GM18861 (cell line): ENCODE results near the gene EDRF1.
A peak's percentile ranks its signal among the peaks of the same experiment; 100 is the strongest.

Experiments used
- ATAC-seq: cut with Tn5 transposase; IDR thresholded peaks from one replicate; pipeline ENCODE4 v1.9.1; 2021; ENCODE audit not compliant: unreplicated experiment

The EDRF1 gene

GRCh38 chr10:125783957-125784356 lies 64.4 kb downstream of the EDRF1 start:
- ATAC-seq, result peak; percentile 71

- no peak for ATAC-seq
Measured at GRCh38 chr10:125785791-125786190, 66.3 kb downstream of the EDRF1 start.

- ATAC-seq, result no peak
Measured at GRCh38 chr10:125788156-125789034, 68.9 kb downstream of the EDRF1 start.

- ATAC-seq, result no peak
Measured at GRCh38 chr10:125792342-125793300, 73.1 kb downstream of the EDRF1 start.

- ATAC-seq, result no peak
Measured at GRCh38 chr10:125795128-125795527, 75.6 kb downstream of the EDRF1 start.

- ATAC-seq, result no peak
Measured at GRCh38 chr10:125795637-125796190, 76.2 kb downstream of the EDRF1 start.

- ATAC-seq, result no peak
Measured at GRCh38 chr10:125797424-125797823, 77.9 kb downstream of the EDRF1 start.

GRCh38 chr10:125797994-125798662 lies 78.6 kb downstream of the EDRF1 start:
- no peak for ATAC-seq

- ATAC-seq, result no peak
Measured at GRCh38 chr10:125799451-125800182, 80.1 kb downstream of the EDRF1 start.

GRCh38 chr10:125801574-125801973 lies 82.1 kb downstream of the EDRF1 start:
- ATAC-seq, result no peak

- ATAC-seq, result no peak
Measured at GRCh38 chr10:125802131-125802530, 82.6 kb downstream of the EDRF1 start.

- ATAC-seq, result no peak
Measured at GRCh38 chr10:125802739-125803138, 83.2 kb downstream of the EDRF1 start.

GRCh38 chr10:125808047-125808446 lies 88.5 kb downstream of the EDRF1 start:
- no peak for ATAC-seq

GRCh38 chr10:125811251-125811650 lies 91.7 kb downstream of the EDRF1 start:
- ATAC-seq, result no peak

GRCh38 chr10:125812128-125812750 lies 92.7 kb downstream of the EDRF1 start:
- no peak for ATAC-seq
